T1000 (cell line): ENCODE data around the gene PCNX3.
"Not testable (repeated sequence)": the region's sequence is repeated elsewhere in the genome, so short reads cannot be mapped to it uniquely, and the experiment has no call there.

ENCODE experiments used
- DNase-seq: peaks from one replicate; lab custom pipeline; 2025; ENCODE audit warnings: mixed read lengths; lab: John Stamatoyannopoulos, UW

The PCNX3 gene

GRCh38 chr11:65619281-65619928 lies 3.8 kb downstream of the PCNX3 start:
- DNase-seq: no peak

- no peak for DNase-seq
These were observed 5.1 kb downstream of the PCNX3 start for GRCh38 chr11:65620666-65621065.

GRCh38 chr11:65621460-65621859 lies 5.9 kb downstream of the PCNX3 start:
- no peak for DNase-seq

GRCh38 chr11:65622011-65622410 lies 6.4 kb downstream of the PCNX3 start:
- DNase-seq: no peak

GRCh38 chr11:65623177-65623576 lies 7.6 kb downstream of the PCNX3 start:
- no peak for DNase-seq

GRCh38 chr11:65623852-65624616 lies 8.5 kb downstream of the PCNX3 start:
- no peak for DNase-seq

GRCh38 chr11:65624931-65625627 lies 9.5 kb downstream of the PCNX3 start:
- no peak for DNase-seq

- DNase-seq: no peak
These were observed 10.2 kb downstream of the PCNX3 start for GRCh38 chr11:65625628-65626342.

- no peak for DNase-seq
These were observed 11.6 kb downstream of the PCNX3 start for GRCh38 chr11:65627202-65627601.

GRCh38 chr11:65629579-65629978 lies 14.0 kb downstream of the PCNX3 start:
- no peak for DNase-seq

- no peak for DNase-seq
These were observed 14.6 kb downstream of the PCNX3 start for GRCh38 chr11:65630215-65630614.

- no peak for DNase-seq
These were observed 18.0 kb downstream of the PCNX3 start for GRCh38 chr11:65633390-65634108.

GRCh38 chr11:65634109-65634436 lies 18.5 kb downstream of the PCNX3 start:
- no peak for DNase-seq

- no peak for DNase-seq
These were observed 18.9 kb downstream of the PCNX3 start for GRCh38 chr11:65634440-65634839.

GRCh38 chr11:65634905-65635731 lies 19.5 kb downstream of the PCNX3 start:
- DNase-seq: no peak

GRCh38 chr11:65636108-65637031 lies 20.8 kb downstream of the PCNX3 start:
- no peak for DNase-seq

GRCh38 chr11:65637032-65637557 lies 21.5 kb downstream of the PCNX3 start:
- DNase-seq: no peak

GRCh38 chr11:65637794-65638419 lies 22.3 kb downstream of the PCNX3 start, which contains the start of gene SIPA1:
SIPA1 (plus strand) TSS chr11:65638101; CDS start chr11:65640922, 2,821 bp downstream.
- DNase-seq: peak; percentile 72

- not testable (repeated sequence) for DNase-seq
These were observed 23.6 kb downstream of the PCNX3 start for GRCh38 chr11:65639228-65639597.
